K562 (cell line): Measurements from ENCODE around the gene KRT1. TPM values are rescaled to one million over a fixed set of nuclear protein-coding genes. Genes with fewer than 3 reads are reported as not detected.

ENCODE experiments used
- CBX1 ChIP-seq: sonication (generic); IDR thresholded peaks from 2 replicates; pipeline ENCODE4 v1.6.1; 2016; ENCODE audit warnings: antibody characterized with exemption, low read depth, mild to moderate bottlenecking
- CCNT2 ChIP-seq: IDR thresholded peaks from 2 replicates; pipeline ENCODE4 v1.6.1; 2011; ENCODE audit warnings: borderline replicate concordance, low read depth, mild to moderate bottlenecking, moderate library complexity, mixed read lengths, low read length; ENCODE audit not compliant: insufficient read length; ENCODE audit errors: extremely low read depth
- CHD4 ChIP-seq: fragments of 200-600 bp; sonication (generic); IDR thresholded peaks from 3 replicates; pipeline ENCODE4 v1.6.1; 2012; ENCODE audit warnings: low read depth, mild to moderate bottlenecking, mixed read lengths, low read length, inconsistent platforms; ENCODE audit not compliant: insufficient read depth, insufficient replicate concordance, poor library complexity, severe bottlenecking
- CREM ChIP-seq: IDR thresholded peaks from 2 replicates; pipeline ENCODE4 v1.6.1; 2014; ENCODE audit warnings: antibody characterized with exemption, low read depth
- CXXC5 ChIP-seq: fragments of 250-450 bp; sonication (Bioruptor Pico); IDR thresholded peaks from 2 replicates; pipeline ENCODE4 v1.8.0; 2022; ENCODE audit warnings: inconsistent platforms, mild to moderate bottlenecking, moderate library complexity
- FOXA3 ChIP-seq, 2 experiments: fragments of 450-650 bp in 1 of 2; sonication (generic) in 1 of 2; formaldehyde crosslinking; IDR thresholded peaks in 1 of 2; conservative IDR thresholded peaks in 1 of 2; 2 replicates each; pipeline versions ENCODE4 v1.4.0 to v1.8.0; 2020 to 2022; ENCODE audit warnings: mild to moderate bottlenecking in 2 of 2, missing genetic modification reagents in 1 of 2
- JUNB ChIP-seq: fragments of 450-650 bp; formaldehyde crosslinking; conservative IDR thresholded peaks from 2 replicates; pipeline ENCODE4 v1.4.0; 2020; ENCODE audit warnings: mild to moderate bottlenecking
- MBD2 ChIP-seq: sonication (generic); IDR thresholded peaks from 2 replicates; pipeline ENCODE4 v1.6.1; 2016; ENCODE audit warnings: low read depth, borderline replicate concordance
- NBN ChIP-seq: fragments of 450-650 bp; IDR thresholded peaks from 2 replicates; pipeline ENCODE4 v1.6.1; 2016; ENCODE audit warnings: low read depth, mild to moderate bottlenecking
- POLR2AphosphoS2 ChIP-seq: IDR thresholded peaks from 2 replicates; pipeline ENCODE4 v1.6.1; 2012; ENCODE audit warnings: low read length, improper control_type of control experiment
- PRMT5 ChIP-seq: sonication (generic); formaldehyde crosslinking; IDR thresholded peaks from 2 replicates; pipeline ENCODE4 v1.5.0; 2020; ENCODE audit warnings: missing genetic modification reagents
- RBM17 ChIP-seq: fragments of 200-400 bp; formaldehyde crosslinking; IDR thresholded peaks from 2 replicates; pipeline ENCODE4 v1.6.1; 2017; ENCODE audit warnings: low read depth, mild to moderate bottlenecking, low read length, borderline replicate concordance
- RBM39 ChIP-seq: fragments of 200-400 bp; formaldehyde crosslinking; optimal IDR thresholded peaks from 2 replicates; pipeline ENCODE3; 2018; ENCODE audit warnings: low read depth, low read length
- SMAD4 ChIP-seq: fragments of 250-450 bp; sonication (Bioruptor Pico); conservative IDR thresholded peaks from 2 replicates; pipeline ENCODE4 v1.8.0; 2021; ENCODE audit warnings: inconsistent platforms, mild to moderate bottlenecking, moderate library complexity
- SPI1 ChIP-seq: IDR thresholded peaks from 2 replicates; pipeline ENCODE4 v1.6.1; 2011; ENCODE audit warnings: low read depth, low read length, control low read depth, borderline replicate concordance
- STAT5B ChIP-seq: fragments of 250-450 bp; sonication (Bioruptor Pico); IDR thresholded peaks from 2 replicates; pipeline ENCODE4 v1.8.0; 2021; ENCODE audit warnings: mild to moderate bottlenecking, inconsistent platforms
- TAF9B ChIP-seq: fragments of 450-650 bp; IDR thresholded peaks from 2 replicates; pipeline ENCODE4 v1.6.1; 2018; ENCODE audit warnings: mild to moderate bottlenecking; ENCODE audit not compliant: partially characterized antibody
- TEAD1 ChIP-seq, 2 experiments: fragments of 450-650 bp in 1 of 2; sonication (generic) in 1 of 2; formaldehyde crosslinking; IDR thresholded peaks; 2 replicates each; pipeline versions ENCODE4 v1.4.0 to v1.8.0; 2020 to 2022; ENCODE audit warnings: mild to moderate bottlenecking in 2 of 2, missing genetic modification reagents in 1 of 2
- TSC22D4 ChIP-seq: fragments of 450-650 bp; IDR thresholded peaks from 2 replicates; pipeline ENCODE4 v1.6.1; 2016; ENCODE audit warnings: missing genetic modification characterization, missing biosample characterization, control low read depth
- ZEB2 ChIP-seq: fragments of 450-650 bp; IDR thresholded peaks from 2 replicates; pipeline ENCODE4 v1.6.1; 2016
- ZNF224 ChIP-seq: sonication (generic); formaldehyde crosslinking; IDR thresholded peaks from 2 replicates; pipeline ENCODE4 v1.8.0; 2022; ENCODE audit warnings: mild to moderate bottlenecking, missing genetic modification reagents
- ZNF23 ChIP-seq: fragments of 250-450 bp; sonication (Bioruptor Pico); IDR thresholded peaks from 2 replicates; pipeline ENCODE4 v1.4.0; 2020; ENCODE audit warnings: mild to moderate bottlenecking
- ZNF384 ChIP-seq: IDR thresholded peaks from 2 replicates; pipeline ENCODE4 v1.6.1; 2012; ENCODE audit warnings: low read depth, low read length, improper control_type of control experiment
- ZNF436 ChIP-seq: fragments of 250-450, 450-650 bp; sonication (Bioruptor Pico); formaldehyde crosslinking; IDR thresholded peaks from 2 replicates; pipeline ENCODE4 v1.7.0; 2020; ENCODE audit warnings: mild to moderate bottlenecking
- ZNF57 ChIP-seq: fragments of 450-650 bp; formaldehyde crosslinking; IDR thresholded peaks from 2 replicates; pipeline ENCODE4 v1.4.0; 2020; ENCODE audit warnings: mild to moderate bottlenecking, moderate library complexity
- polyA plus RNA-seq, 8 experiments: library from polyadenylated mRNA; depleted of rRNA in 4 of 8; stranded (reverse) in 5 of 8; unstranded in 3 of 8; fragments of >200 nt; fragmentation: Nextera tagmentation in 2 of 8; fragmentation: Illumina TruSeq in 1 of 8; extraction: Ambion mirVana in 2 of 8; extraction: Trizol in 1 of 8; gene quantifications; 2 replicates each; pipeline versions ENCODE4 v1.2.1 to v1.2.3, GENCODE V29; 2011 to 2014; ENCODE audit warnings: inconsistent platforms in 1 of 8, missing spikeins in 1 of 8
- total RNA-seq, 7 experiments: library from RNA; depleted of rRNA in 6 of 7; stranded (reverse); fragments of >200 nt in 6 of 7; fragmentation: Illumina TruSeq in 2 of 7; extraction: Trizol in 2 of 7; gene quantifications; 2 replicates each; pipeline versions ENCODE4 v1.2.1 to v1.2.3, GENCODE V29; 2011 to 2021; ENCODE audit warnings: low replicate concordance in 1 of 7
- TF ChIP-seq, protein P1 (sequence below), 2 experiments: fragments of 450-650 bp; IDR thresholded peaks; 2 replicates each; pipeline ENCODE4 v1.6.1; 2016
- TF ChIP-seq, protein P2 (sequence below): fragments of 250-450 bp; sonication (Bioruptor Pico); IDR thresholded peaks from 2 replicates; pipeline ENCODE4 v1.6.1; 2021; ENCODE audit warnings: mild to moderate bottlenecking
- TF ChIP-seq, protein P3 (sequence below): fragments of 250-450 bp; sonication (Bioruptor Pico); IDR thresholded peaks from 2 replicates; pipeline ENCODE4 v1.8.0; 2021; ENCODE audit warnings: mild to moderate bottlenecking, moderate library complexity

KRT1 gene
- total and polyA plus RNA-seq, 9 of the 15 experiments (the other 6 are each of a cell fraction or from before 2014, with no cell fraction given), result 0.18 TPM; not detected in 8

DNA sequence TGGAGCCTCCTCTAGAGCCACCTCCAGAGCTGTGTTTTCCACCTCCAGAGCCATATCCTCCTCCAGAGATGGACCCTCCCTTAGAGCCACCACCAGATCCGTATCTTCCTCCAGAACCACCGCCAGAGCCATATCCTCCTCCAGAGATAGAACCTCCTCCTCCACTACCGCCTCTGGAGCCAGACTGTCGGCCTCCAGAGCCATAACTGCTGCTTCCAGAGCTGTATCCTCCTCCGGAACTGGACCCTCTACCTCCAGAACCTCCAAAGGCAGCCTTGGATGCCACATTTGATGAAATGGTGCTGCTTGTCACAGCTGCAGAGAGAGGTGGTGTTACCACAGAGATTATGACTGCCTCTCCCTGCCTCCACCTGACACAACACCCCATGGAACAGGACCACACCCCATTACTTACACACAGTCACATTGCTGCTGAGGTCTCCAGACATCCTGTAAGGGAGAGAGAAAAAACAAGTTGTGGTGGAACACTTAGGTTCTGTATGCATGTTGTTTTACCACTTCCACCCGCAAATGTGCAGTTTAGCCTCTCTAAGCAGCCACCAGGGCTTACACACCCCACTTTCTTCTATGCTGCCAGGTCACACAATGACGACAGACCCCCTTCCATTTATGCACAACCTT, 35.0 kb downstream of the KRT1 start (continued):
- TF ChIP-seq ZNF384 (no peak), CREM (no peak), RBM17 (no peak), ZNF224 (CRISPR knock-in tag) (no peak), CCNT2 (no peak), MBD2 (no peak), PRMT5 (CRISPR knock-in tag) (no peak), TAF9B (no peak), POLR2AphosphoS2 (no peak), TSC22D4 (tag) (no peak), ZNF436 (CRISPR knock-in tag) (no peak), CHD4 (no peak), TEAD1 (CRISPR knock-in tag; IDR thresholded peaks at IDR 0.05) (no peak), STAT5B (CRISPR knock-in tag) (no peak), SPI1 (no peak), CBX1 (no peak), FOXA3 (CRISPR knock-in tag; conservative IDR thresholded peaks at IDR 0.05 in 1 of 2, IDR thresholded peaks at IDR 0.05 in 1 of 2) (no peak), JUNB (CRISPR knock-in tag) (no peak), SMAD4 (CRISPR knock-in tag) (0 out of 2 replicates have a peak, but pooled peaks have one; percentile 18), ZNF57 (CRISPR knock-in tag) (no peak), CXXC5 (0 out of 2 replicates have a peak, but pooled peaks have one; percentile 10), NBN (no peak), ZNF23 (no peak), RBM39 (no peak), ZEB2 (peak; percentile 66)
- TF ChIP-seq, protein P1, sequence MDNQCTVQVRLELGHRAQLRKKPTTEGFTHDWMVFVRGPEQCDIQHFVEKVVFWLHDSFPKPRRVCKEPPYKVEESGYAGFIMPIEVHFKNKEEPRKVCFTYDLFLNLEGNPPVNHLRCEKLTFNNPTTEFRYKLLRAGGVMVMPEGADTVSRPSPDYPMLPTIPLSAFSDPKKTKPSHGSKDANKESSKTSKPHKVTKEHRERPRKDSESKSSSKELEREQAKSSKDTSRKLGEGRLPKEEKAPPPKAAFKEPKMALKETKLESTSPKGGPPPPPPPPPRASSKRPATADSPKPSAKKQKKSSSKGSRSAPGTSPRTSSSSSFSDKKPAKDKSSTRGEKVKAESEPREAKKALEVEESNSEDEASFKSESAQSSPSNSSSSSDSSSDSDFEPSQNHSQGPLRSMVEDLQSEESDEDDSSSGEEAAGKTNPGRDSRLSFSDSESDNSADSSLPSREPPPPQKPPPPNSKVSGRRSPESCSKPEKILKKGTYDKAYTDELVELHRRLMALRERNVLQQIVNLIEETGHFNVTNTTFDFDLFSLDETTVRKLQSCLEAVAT (IDR thresholded peaks at IDR 0.05), result no peak
- TF ChIP-seq, protein P2, sequence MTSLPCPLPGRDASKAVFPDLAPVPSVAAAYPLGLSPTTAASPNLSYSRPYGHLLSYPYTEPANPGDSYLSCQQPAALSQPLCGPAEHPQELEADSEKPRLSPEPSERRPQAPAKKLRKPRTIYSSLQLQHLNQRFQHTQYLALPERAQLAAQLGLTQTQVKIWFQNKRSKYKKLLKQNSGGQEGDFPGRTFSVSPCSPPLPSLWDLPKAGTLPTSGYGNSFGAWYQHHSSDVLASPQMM (CRISPR knock-in tag), result no peak
- TF ChIP-seq, protein P3, sequence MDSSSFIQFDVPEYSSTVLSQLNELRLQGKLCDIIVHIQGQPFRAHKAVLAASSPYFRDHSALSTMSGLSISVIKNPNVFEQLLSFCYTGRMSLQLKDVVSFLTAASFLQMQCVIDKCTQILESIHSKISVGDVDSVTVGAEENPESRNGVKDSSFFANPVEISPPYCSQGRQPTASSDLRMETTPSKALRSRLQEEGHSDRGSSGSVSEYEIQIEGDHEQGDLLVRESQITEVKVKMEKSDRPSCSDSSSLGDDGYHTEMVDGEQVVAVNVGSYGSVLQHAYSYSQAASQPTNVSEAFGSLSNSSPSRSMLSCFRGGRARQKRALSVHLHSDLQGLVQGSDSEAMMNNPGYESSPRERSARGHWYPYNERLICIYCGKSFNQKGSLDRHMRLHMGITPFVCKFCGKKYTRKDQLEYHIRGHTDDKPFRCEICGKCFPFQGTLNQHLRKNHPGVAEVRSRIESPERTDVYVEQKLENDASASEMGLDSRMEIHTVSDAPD (CRISPR knock-in tag), result no peak
